HL-60/S4 (cell line): ENCODE data around the gene ZNF557.

Source experiments
- in situ Hi-C: fragments of 300-500 bp; cut with MboI; formaldehyde crosslinking; loops from 2 replicates; pipeline ENCODE4 v1.14.3; 2022; ENCODE audit warnings: low sequenced_read_pairs

ZNF557 gene

GRCh38 chr19:7072541-7072940, 3.0 kb downstream of the ZNF557 start:
- in situ Hi-C loops = no loop called here

- in situ Hi-C loops = no loop called here
Observed at GRCh38 chr19:7074705-7075282, 5.3 kb downstream of the ZNF557 start.

DNA sequence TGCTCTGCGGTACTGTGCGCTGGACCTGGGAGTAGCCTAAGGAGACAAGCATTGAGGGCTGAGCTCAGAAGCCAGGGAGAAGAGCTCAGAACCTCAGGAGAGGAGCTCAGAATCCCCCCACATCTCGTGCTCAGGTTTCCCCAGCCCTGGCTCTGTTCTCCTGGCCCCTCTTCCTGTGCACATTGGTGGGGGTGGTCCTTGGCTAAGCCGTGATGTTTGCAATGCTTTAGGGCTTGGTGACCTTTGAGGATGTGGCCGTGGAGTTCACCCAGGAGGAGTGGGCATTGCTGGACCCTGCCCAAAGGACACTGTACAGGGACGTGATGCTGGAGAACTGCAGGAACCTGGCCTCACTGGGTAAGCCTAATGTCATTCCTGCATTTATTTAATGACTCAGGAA, 6.6 kb downstream of the ZNF557 start:
- in situ Hi-C loops = no loop called here

GRCh38 chr19:7078008-7078407, 8.5 kb downstream of the ZNF557 start:
- in situ Hi-C loops = no loop called here

DNA sequence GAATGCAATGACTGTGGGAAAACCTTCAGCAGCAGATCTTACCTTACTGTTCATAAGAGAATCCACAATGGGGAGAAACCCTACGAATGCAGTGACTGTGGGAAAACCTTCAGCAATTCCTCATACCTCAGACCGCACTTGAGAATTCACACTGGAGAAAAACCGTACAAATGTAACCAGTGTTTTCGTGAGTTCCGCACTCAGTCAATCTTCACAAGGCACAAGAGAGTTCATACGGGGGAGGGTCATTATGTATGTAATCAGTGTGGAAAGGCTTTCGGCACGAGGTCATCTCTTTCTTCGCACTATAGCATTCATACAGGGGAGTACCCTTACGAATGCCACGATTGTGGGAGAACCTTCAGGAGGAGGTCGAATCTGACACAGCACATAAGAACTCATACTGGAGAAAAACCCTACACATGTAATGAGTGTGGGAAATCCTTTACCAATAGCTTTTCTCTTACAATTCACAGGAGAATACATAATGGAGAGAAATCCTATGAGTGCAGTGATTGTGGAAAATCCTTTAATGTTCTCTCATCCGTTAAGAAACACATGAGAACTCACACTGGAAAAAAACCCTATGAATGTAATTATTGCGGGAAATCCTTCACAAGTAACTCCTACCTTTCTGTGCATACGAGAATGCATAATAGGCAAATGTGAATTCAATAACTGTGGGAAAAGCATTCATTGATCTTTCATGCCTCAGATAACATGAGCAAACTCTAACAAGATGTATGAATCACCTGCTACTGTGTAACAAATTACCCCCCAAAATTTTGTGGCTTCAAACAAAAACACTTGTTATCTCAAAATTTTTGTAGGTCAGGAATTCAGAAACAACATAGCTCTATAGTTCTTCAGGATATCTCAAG, 13.8 kb downstream of the ZNF557 start:
- in situ Hi-C loops = no loop called here

DNA sequence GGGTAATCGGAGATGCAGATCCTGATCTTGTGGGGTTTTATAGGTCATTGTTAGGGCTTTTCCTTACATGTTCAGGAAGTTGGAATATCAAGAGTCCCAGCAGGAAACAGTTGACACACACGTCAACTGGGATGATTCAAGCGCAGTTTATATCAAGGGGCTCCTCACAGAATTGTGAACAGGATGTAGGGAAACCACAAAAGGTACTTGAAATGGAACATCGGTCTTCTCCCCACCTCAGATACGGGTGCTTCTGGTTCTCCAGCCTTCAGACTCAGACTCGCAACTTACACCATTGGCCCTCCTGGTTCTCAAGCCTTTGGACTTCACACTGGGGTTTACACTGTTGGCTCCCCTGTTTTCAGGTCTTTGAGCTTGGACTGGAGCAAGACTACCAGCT, 19.5 kb downstream of the ZNF557 start:
- in situ Hi-C loops = no loop called here

GRCh38 chr19:7098096-7098495, 28.6 kb downstream of the ZNF557 start:
- in situ Hi-C loops = no loop called here

DNA sequence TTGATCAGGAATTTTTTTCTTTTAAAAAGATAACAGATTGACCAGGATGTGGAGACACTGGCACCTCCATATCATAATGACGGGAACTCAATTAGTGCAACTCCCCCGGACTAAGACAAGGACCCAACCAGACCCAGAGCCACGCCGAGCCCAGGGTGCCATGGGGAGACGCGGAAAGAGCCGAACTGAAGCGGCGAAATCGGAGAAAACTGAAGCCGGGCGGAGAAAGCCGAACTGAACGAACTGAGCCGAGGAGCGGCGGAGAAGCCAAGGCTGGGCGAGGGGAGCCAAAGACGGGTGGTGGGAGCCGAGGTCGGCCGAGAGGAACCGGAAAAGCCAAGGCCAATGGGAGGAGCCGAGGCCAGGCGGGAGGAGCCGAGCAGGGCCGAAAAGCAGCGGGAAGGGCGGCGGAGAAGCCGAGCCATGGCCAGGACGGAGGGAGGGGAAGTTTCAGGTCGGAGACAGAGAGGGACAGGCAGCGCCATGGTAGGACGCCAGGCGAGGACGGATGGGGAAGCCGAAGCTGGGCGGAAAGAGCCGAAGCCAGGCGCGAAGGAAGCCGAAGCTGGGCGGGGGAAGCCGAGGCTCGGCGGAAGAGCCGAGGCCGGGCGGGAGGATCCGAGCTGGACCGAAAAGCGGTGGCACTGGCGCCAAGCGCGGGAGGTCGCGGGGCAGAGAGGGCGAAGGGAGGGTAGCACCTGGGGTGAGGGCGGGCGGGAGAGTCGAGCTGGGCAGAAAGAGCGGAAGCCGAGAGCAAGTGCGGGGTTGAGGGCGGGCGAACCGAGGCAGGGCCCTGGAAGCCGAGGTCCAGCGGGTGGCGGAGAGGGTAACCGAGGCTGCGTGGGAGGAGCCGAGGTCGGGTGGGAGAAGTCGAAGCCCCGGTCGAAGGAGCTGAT, 29.4 kb downstream of the ZNF557 start:
- in situ Hi-C loops = no loop called here

DNA sequence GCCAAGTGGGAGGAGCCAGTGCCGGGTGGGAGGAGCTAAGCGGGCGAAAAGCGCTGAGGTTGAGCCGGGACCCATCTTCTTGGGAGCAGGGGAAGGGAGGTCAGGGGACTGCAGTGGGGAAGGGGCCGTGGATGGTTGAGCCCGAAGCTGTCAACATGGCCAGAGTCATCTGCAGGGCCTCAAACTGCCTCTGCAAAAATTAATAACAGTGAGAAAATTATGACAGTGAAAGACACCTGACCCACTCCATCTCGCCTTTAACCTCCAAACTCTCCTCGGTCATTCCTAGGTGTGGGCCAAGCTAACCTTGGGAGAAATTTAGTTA, 30.1 kb downstream of the ZNF557 start:
- in situ Hi-C loops = no loop called here

DNA sequence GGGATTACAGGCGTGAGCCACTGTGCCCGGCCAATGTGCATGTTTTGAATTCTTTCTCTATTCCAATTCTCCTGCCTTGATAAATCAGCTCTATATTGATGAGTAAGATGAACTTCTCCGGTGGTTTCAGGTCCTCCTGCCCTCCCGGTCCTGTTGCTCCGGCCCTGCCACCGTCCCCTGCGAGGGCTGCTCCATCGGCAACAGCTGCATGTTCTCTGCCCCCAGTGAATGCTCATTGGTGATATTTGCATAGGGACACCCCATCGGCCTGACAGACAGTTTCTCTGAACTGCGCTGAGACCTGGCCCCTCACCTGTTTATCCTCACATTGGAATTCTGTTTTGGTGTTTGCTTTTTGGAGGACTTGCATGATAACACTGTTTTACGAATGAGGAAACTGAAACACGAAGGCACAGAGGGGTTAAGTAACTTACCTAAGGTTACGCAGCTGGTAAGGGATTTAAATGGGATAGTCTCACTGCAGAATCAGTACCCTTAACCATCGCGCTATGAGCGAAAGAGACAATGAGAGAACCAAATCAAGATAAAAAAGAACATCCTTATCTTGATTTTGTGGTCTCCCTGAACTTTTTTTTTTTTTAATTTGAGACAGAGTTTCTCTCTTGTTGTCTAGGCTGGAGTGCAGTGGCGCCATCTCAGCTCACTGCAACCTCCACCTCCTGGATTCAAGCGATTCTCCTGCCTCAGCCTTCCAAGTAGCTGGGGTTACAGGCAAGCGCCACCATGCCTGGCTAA, 32.2 kb downstream of the ZNF557 start:
- in situ Hi-C loops = loop anchor here (25.0 kb wide), 1 partner anchor 686 kb away; no protein-coding TSS in a partner anchor

- in situ Hi-C loops = loop anchor here (25.0 kb wide), 1 partner anchor 682 kb away; no protein-coding TSS in a partner anchor
Observed at GRCh38 chr19:7104747-7105447, 35.4 kb downstream of the ZNF557 start.

GRCh38 chr19:7106711-7107657, 37.5 kb downstream of the ZNF557 start:
- in situ Hi-C loops = loop anchor here (25.0 kb wide), 1 partner anchor 680 kb away; no protein-coding TSS in a partner anchor

GRCh38 chr19:7109678-7110289, 40.3 kb downstream of the ZNF557 start:
- in situ Hi-C loops = loop anchor here (25.0 kb wide), 1 partner anchor 678 kb away; no protein-coding TSS in a partner anchor

DNA sequence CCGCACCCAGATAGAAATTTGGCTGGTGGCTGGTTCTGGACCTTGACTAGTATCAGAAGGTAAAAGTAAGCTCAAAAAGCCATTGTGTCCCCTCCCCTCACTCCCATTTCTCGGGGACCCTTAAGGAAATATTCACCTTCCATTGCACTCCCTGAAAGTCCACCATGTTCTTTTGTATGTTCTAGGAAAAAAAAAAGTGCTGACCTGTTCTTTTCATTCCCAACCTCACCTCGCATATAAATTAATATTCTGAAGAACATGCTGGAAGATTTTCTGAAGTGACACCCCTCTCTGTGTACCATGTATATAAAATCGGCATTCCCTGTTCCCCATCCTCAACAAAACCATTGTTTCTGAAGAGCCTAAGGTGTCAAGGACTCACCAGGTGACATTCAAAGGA, 43.2 kb downstream of the ZNF557 start:
- in situ Hi-C loops = loop anchor here (25.0 kb wide), 1 partner anchor 675 kb away; no protein-coding TSS in a partner anchor

DNA sequence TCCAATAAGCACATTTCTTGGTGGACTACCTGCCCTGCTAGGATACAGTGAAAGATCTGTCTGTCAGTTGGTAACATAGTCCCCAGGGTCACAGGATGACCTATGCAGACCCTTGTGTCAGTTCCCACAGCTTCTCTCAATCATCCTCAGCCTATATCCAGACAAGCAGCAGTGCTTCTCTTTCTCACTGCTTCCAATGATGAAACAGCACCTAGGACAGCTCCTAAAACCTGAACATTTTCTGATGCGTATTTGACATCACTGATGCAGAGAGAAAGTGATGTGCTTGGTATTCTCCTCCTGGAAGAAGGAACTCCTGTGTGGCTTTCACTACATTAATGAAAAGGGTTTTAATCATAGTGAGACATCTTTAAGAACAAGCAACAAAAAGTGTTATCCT, 43.7 kb downstream of the ZNF557 start:
- in situ Hi-C loops = loop anchor here (25.0 kb wide), 1 partner anchor 674 kb away; no protein-coding TSS in a partner anchor

- in situ Hi-C loops = loop anchor here (25.0 kb wide), 1 partner anchor 672 kb away; no protein-coding TSS in a partner anchor
Observed at GRCh38 chr19:7115721-7116120, 46.2 kb downstream of the ZNF557 start.

DNA sequence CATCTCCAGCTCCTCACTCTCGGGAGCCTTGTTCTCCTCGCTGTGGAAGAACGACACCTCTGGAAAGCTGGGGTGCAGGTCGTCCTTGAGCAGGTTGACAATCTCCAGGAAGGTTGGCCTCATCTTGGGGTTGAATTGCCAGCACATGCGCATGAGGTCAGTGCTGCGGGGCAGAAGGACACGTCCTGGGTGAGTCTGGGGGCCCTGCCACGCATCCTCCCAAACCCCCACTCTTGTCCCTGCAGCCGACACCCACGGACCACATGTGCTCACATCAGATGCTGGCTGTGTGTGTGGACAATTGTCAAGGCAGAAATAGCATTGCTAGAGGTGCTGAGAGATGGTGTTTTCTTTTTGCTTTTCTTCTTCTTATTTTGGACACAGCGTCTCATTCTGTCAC, 47.7 kb downstream of the ZNF557 start:
- in situ Hi-C loops = loop anchor here (25.0 kb wide), 1 partner anchor 670 kb away; no protein-coding TSS in a partner anchor

GRCh38 chr19:7119582-7119981, 50.1 kb downstream of the ZNF557 start:
- in situ Hi-C loops = loop anchor here (25.0 kb wide), 1 partner anchor 668 kb away; no protein-coding TSS in a partner anchor
